ENCODE measurements around the gene EGFL8. TPM values are rescaled to one million over a fixed set of nuclear protein-coding genes. Genes with fewer than 3 reads are reported as not detected.

EGFL8 gene
- total and polyA plus RNA-seq, 9 of the 15 experiments (the other 6 are each of a cell fraction or from before 2014, with no cell fraction given) = 2.2 to 47.4 (median 14.2) TPM

GRCh38 chr6:32177183-32177787 is 12.9 kb downstream of the EGFL8 start (continued):
- TF ChIP-seq UBTF (IDR thresholded peaks at IDR 0.05; ENCODE audit: borderline replicate concordance in 1 of 2, low read depth in 2 of 2, low read length in 2 of 2) (0 out of 4 replicates have a peak, but pooled peaks of 1 of the 2 experiments have one; percentile 13), POLR2H (tag; IDR thresholded peaks at IDR 0.05; ENCODE audit: low read depth) (peak; percentile 80), CREB5 (CRISPR knock-in tag; IDR thresholded peaks at IDR 0.05) (no peak), NFE2 (IDR thresholded peaks at IDR 0.05; ENCODE audit: low read depth) (no peak), HES1 (IDR thresholded peaks at IDR 0.05; ENCODE audit: low read depth) (peak; percentile 10; the same call in 1 of the 2 replicates)

All from K562 (cell line).